ENCODE results near the gene CERK. TPM values are rescaled to one million over a fixed set of nuclear protein-coding genes. Genes with fewer than 3 reads are reported as not detected.

CERK gene
- total and polyA plus RNA-seq, 2 of the 13 experiments (the other 11 are each of a cell fraction or from before 2014, with no cell fraction given): 40.3 to 41.9 TPM

GRCh38 chr22:46681010-46681409 is 57.0 kb downstream of the CERK start (continued):
- TF ChIP-seq ZNF574 (CRISPR knock-in tag; IDR thresholded peaks at IDR 0.05) (peak; percentile 90), ZNF747 (CRISPR knock-in tag; IDR thresholded peaks at IDR 0.05; ENCODE audit: borderline replicate concordance) (no peak), ZFP36 (IDR thresholded peaks at IDR 0.05; ENCODE audit: borderline replicate concordance, low read depth, low read length, partially characterized antibody) (no peak)

GRCh38 chr22:46679706-46680269 is 58.3 kb downstream of the CERK start:
- 96% methylated on average over 16 of the region's 16 CpGs for WGBS (ENCODE audit: low lambda C conversion rate)

More at GRCh38 chr22:46679706-46680269, 58.3 kb downstream of the CERK start:
- ChIA-PET CTCF (ENCODE audit: low intra/inter-chr PET ratio, low total read pairs) (no interaction called here), POLR2A (no interaction called here)
- Histone ChIP-seq H3K36me3 (replicated peaks in 1 of 2; ENCODE audit: control insufficient read depth in 1 of 2, insufficient read depth in 2 of 2, low read length in 2 of 2) (peaks cover 2% of the 10 kb centered on the region in 2 experiments; a peak in 1 of 5 replicates), H3K79me2 (ENCODE audit: insufficient read depth, low read length) (no peaks in the 10 kb centered on the region), H3K4me1 (ENCODE audit: insufficient read depth, low read length) (no peaks in the 10 kb centered on the region), H4K20me1 (ENCODE audit: insufficient read depth, low read length) (no peaks in the 10 kb centered on the region), H3K27me3 (ENCODE audit: control insufficient read depth in 1 of 2, insufficient read depth in 2 of 2, low read length in 2 of 2) (no peaks in the 10 kb centered on the region), H3K4me3 (replicated peaks in 1 of 3; ENCODE audit: insufficient read depth in 1 of 3, low read depth in 2 of 3, low read length in 3 of 3) (no peak overlapping the region), H3K9ac (ENCODE audit: insufficient read depth, low read depth, low read length) (no peak overlapping the region), H3K9me3 (ENCODE audit: low read length) (no peaks in the 10 kb centered on the region), H2AFZ (ENCODE audit: low read length) (no peak overlapping the region), H3K27ac (ENCODE audit: extremely low read length, insufficient read depth, low read length) (no peak overlapping the region), H3K4me2 (ENCODE audit: low read depth, low read length) (no peak overlapping the region)
- FAIRE-seq (no peak), ATAC-seq (no peak), DNase-seq (ENCODE audit: low spot score) (no peak)
- BruUV-seq (replicated peaks): no TSS peak
- TF ChIP-seq AGO2 (optimal IDR thresholded peaks at IDR 0.05; ENCODE audit: low read depth, low read length) (peak; percentile 42), FOSL2 (CRISPR knock-in tag; IDR thresholded peaks at IDR 0.05) (no peak), ZNF607 (CRISPR knock-in tag; IDR thresholded peaks at IDR 0.05; ENCODE audit: borderline replicate concordance) (no peak), ZBTB33 (CRISPR knock-in tag; IDR thresholded peaks at IDR 0.05) (0 out of 2 replicates have a peak, but pooled peaks have one; percentile 10), MXI1 (IDR thresholded peaks at IDR 0.05; ENCODE audit: borderline replicate concordance, low read depth, low read length) (no peak)
- intact Hi-C loops (cut with micrococcal nuclease; ENCODE audit: unreplicated experiment): no loop called here
- in situ Hi-C loops (cut with HindIII; ENCODE audit: extremely low pct_ligation_motif_present, low pct_unique_long_range_greater_than_20kb): no loop called here

All from HepG2 (cell line).